GM12864 (cell line): ENCODE data around the gene NOA1.
"Not testable (repeated sequence)": the region's sequence is repeated elsewhere in the genome, so short reads cannot be mapped to it uniquely, and the experiment has no call there.

Source experiments
- DNase-seq: peaks from one replicate; pipeline ENCODE4 v3.0.0-alpha.2; 2011; ENCODE audit warnings: low read depth
- H3K4me3 ChIP-seq: 2 replicates; pipeline ENCODE4 v1.5.1; 2011; ENCODE audit warnings: mild to moderate bottlenecking, low read depth, low read length, control low read depth
- CTCF ChIP-seq: IDR thresholded peaks from 2 replicates; pipeline ENCODE4 v1.5.1; 2011; ENCODE audit warnings: low read depth, mild to moderate bottlenecking, moderate library complexity, low read length, control low read depth, inconsistent platforms; ENCODE audit errors: missing control alignments

NOA1 gene

DNA sequence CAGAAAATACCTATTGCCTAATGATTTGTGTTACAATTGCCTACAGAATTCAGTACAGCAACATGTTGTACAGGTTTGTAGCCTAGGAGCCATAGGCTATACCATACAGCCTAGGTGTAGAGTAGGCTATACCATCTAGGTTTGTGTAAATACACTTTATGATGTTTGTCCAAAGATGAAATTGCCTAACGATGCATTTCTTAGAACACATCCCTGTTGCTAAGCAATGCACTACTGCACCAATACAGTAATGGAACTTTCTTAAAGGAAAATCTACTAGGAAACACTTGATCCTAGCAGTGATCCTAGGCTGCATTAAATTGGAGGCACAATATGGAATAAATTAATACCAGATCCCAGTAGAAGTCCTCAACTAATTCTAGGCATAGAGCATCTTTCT is 18.3 kb downstream of the NOA1 start:
- no peak for TF ChIP-seq CTCF
- DNase-seq, result no peak
- no peak overlapping the region for H3K4me3 ChIP-seq

DNA sequence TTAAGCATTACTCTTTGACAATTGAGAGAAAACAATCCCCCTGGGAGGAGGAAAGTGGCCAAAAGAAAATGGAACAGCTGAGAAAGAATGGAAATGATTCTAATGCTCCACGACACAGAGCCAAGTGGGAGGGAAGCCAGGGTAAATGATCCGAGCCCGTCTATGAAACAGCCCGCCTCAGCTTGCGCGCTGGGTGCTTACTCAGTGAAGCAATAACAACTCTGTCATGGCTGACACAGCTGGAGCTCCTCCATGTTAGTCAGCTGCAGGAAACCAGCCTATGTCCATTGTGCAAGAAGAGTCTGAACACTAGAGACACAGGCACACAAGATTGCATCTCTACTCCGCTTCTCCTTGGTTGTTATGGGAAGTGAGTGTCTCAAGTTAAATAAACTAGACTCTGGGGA is 19.3 kb downstream of the NOA1 start:
- TF ChIP-seq CTCF, result no peak
- no peak overlapping the region for H3K4me3 ChIP-seq
- DNase-seq, result no peak

DNA sequence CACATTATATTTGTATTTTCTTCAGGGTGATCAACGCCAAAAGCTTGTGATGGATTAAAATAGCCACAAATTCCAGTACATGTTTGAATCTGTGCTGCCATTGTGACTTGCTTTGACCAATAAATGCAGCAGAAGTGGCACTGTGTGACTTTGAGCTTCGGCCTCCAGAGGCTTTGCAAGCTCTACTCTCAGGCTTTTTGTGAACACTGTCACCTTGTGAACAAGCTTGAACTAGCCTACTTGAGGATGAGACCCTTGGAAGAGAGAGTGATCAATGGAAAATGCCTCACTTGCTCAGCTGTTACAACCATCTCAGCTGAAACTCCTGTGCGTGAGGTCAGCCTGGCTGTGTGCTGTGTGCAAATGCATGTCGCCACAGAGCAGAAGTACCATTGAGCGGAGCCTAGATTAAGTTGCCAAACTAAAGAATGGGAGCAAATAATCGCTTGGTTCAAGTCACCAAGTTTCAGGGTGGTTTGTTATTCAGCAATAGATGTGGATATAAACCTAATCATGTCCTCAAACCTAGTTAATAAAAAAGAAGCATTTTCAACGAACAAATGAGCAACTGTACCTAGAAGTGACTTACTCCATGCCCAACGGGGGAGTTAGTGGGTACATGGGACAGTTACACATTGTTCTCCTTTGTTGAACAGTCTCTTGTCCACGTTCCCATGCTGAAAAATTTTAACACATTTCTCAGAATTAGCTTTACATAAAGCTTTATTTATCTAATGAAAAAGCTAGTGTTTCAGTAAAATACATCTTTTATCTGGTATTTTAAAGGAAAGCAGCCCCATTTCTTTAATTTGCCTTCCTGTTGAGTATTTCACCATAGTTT is 23.5 kb downstream of the NOA1 start:
- no peak for TF ChIP-seq CTCF
- DNase-seq, result no peak
- H3K4me3 ChIP-seq, result no peak overlapping the region

GRCh38 chr4:56941403-56941802 is 36.0 kb downstream of the NOA1 start:
- DNase-seq, result no peak
- H3K4me3 ChIP-seq, result no peak overlapping the region
- TF ChIP-seq CTCF, result no peak

DNA sequence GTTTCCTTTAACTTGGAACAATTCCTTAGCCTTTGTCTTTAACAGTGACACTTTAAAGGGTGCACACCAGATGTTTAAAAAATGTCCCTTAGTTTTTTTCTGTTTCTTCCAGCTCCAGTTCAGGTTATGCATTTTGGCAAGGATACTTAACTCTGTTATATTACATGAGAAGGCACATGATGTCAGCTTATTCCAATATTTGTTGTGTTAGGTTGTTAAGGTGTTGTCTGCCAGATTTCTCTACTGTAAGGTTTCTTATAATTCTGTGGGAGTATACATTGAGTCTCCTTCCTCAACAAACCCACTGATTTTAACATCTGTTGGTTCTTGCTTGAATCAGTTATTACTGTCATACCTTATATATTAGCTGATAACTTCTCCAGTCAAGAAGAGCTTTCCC is 36.4 kb downstream of the NOA1 start:
- no peak for TF ChIP-seq CTCF
- H3K4me3 ChIP-seq, result no peak overlapping the region
- DNase-seq, result no peak

DNA sequence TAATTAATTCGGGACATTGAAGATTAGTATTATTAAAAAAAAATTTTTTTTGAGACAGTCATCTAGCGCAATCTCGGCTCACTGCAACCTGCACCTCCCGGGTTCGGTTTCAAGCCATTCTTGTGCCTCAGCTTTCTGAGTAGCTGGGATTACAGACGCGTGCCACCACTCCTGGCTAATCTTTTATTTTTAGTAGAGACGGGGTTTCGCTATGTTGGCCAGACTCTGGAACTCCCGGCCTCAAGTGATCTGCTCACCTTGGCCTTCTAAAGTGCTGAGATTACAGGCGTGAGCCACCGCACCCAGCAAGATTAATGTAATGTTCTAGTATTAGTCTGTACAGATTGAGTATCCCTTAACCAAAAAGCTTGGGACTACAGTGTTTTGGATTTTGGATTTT is 37.0 kb downstream of the NOA1 start:
- no peak for DNase-seq

GRCh38 chr4:56939826-56940225 is 37.6 kb downstream of the NOA1 start:
- not testable (repeated sequence) for H3K4me3 ChIP-seq, DNase-seq

More for the DNA sequence above, 37.0 kb downstream of the NOA1 start:
- TF ChIP-seq CTCF, result no peak
- H3K4me3 ChIP-seq, result no peak overlapping the region
